ENCODE results near the gene SMIM30. TPM values are rescaled to one million over a fixed set of nuclear protein-coding genes. Genes with fewer than 3 reads are reported as not detected.
"Not testable (repeated sequence)": the region's sequence is repeated elsewhere in the genome, so short reads cannot be mapped to it uniquely, and the experiment has no call there.

The SMIM30 gene
- 60.3 and 63.9 TPM in 2 replicates for total RNA-seq (2014; rRNA removed; shearing (Covaris generic))
- 99.7 and 106 TPM in 2 replicates for polyA plus RNA-seq (2016; fragmentation: Nextera tagmentation; extraction: Ambion mirVana)

DNA sequence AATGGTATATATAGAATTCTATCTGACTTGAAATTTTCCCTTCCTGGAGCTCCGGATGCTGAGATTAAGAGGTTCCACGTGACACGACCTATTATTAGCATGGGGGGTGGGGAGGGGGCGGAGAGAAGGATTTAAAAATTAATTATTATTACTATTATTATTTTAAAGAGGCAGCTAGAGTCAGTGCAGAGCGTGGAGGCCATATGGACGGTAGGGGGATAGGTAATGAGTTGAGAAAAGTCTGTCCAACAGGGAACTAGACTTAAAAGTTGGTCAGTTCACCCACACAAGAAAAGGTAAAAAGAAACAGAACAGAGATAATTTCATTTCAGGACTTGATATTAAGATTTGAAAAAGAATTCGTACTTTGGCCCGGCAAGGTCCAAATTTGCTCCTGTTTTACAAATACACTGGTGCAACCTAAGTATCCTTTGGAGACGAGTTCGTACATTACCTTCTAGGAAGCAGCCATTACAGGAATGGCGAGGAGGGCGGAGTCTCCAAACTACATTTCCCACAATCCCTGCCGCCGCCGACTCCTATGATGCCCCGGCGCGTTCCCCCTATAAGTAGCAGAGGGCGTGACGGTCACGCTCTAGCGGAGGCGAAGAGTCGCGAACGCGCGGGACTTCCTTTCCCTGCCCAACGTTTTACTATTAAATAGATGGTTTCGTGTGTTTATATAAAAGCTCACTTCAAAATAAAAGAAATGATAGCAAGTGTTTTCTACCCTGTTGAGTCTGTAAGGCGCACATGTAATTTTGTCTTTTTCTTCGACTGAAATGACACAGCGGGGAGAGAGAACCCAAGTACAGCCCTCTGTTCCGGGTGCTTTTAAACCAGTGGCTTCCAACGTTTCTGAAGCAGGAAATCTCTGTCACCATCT is at the start of gene SMIM30:
TSS of gene SMIM30 (minus strand) at position 481 of the 886 bp plus-strand sequence. CDS start 976 bp downstream, outside the sequence.
- Histone ChIP-seq H3K36me3 (ENCODE audit: low read depth) (peaks cover 7% of the 10 kb centered on the region; the same call in 1 of the 2 replicates), H3K9me2 (ENCODE audit: insufficient read depth) (no peaks in the 10 kb centered on the region), H3K27ac (peak within 1 kb of the TSS; percentile 48), H3K4me3 (peak within 1 kb of the TSS; percentile 89), H3K9ac (peak within 1 kb of the TSS; percentile 78), H3K4me2 (ENCODE audit: unreplicated experiment) (peak within 1 kb of the TSS; percentile 84), H2AFZ (peak within 1 kb of the TSS; percentile 93), H3K27me3 (replicated peaks; ENCODE audit: insufficient read depth) (no peaks in the 10 kb centered on the region), H3K9me3 (ENCODE audit: low read depth) (no peaks in the 10 kb centered on the region), H4K20me1 (ENCODE audit: insufficient read depth) (no peaks in the 10 kb centered on the region), H3F3A (ENCODE audit: insufficient read depth) (no peaks in the 10 kb centered on the region), H3K4me1 (ENCODE audit: insufficient read depth) (peaks cover 8% of the 10 kb centered on the region; the same call in 1 of the 2 replicates), H3K79me2 (ENCODE audit: insufficient read depth) (peaks cover 10% of the 10 kb centered on the region; the same call in 1 of the 2 replicates)
- WGBS, 2 experiments (ENCODE audit: low coverage in 1 of 2, low lambda C conversion rate in 2 of 2, missing lambda C conversion rate in 2 of 2): 1% methylated on average over 35 of the region's 35 CpGs
- in situ Hi-C loops (cut with MboI): no loop called here
- DNase-seq: peak; percentile 98
- TF ChIP-seq EZH2phosphoT487 (IDR thresholded peaks at IDR 0.05; ENCODE audit: insufficient read depth, low read depth): no peak
- no peak for TF ChIP-seq EZH2 (IDR thresholded peaks at IDR 0.05; ENCODE audit: insufficient read depth, poor library complexity, severe bottlenecking)

DNA sequence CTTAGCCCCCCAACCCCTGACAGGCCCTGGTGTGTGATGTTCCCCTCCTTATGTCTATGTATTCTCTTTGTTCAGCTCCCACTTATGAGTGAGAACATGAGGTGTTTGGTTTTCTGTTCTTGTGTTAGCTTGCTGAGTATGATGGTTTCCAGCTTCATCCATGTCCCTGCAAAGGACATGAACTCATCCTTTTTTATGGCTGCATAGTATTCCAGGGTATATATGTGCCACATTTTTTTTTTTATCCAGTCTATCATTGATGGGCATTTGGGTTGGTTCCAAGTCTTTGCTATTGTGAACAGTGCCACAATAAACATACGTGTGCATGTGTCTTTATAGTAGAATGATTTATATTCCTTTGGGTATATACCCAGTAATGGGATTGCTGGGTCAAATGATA is 47.8 kb upstream of the SMIM30 start:
- H3K9me2 ChIP-seq (ENCODE audit: insufficient read depth); H3K79me2 ChIP-seq (ENCODE audit: insufficient read depth); H3K27me3 ChIP-seq (replicated peaks; ENCODE audit: insufficient read depth); H3K27ac ChIP-seq; DNase-seq; H3K9me3 ChIP-seq (ENCODE audit: low read depth); H2AFZ ChIP-seq; H3K9ac ChIP-seq; in situ Hi-C loops (cut with MboI); H3K4me2 ChIP-seq (ENCODE audit: unreplicated experiment); H4K20me1 ChIP-seq (ENCODE audit: insufficient read depth); H3K4me3 ChIP-seq; H3K36me3 ChIP-seq (ENCODE audit: low read depth); H3F3A ChIP-seq (ENCODE audit: insufficient read depth); H3K4me1 ChIP-seq (ENCODE audit: insufficient read depth): not testable (repeated sequence)
- 28 to 30% methylated on average over 1 of the region's 1 CpG for WGBS, 2 experiments (ENCODE audit: low coverage in 1 of 2, low lambda C conversion rate in 2 of 2, missing lambda C conversion rate in 2 of 2)

DNA sequence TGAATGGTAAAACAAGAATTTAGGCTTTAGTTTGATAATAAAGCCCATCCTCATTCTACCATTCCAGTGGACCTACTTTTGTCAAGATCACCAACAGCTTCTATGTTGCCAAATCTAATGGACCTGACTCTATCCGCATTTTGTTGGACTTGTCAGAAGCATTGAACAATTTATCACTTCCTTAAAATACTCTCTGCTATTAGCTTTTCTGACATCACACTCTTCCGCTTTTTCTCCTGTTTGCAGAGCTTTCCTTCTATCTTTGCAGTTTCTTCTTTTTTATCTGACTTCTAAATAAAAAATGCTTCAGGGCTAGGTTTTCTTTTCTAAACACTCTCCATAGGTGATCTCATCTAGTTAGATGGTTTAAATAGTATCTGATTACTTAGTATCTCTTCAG is 42.7 kb upstream of the SMIM30 start:
- Histone ChIP-seq H3K36me3 (ENCODE audit: low read depth) (no peaks in the 10 kb centered on the region), H3K4me2 (ENCODE audit: unreplicated experiment) (no peak overlapping the region), H3F3A (ENCODE audit: insufficient read depth) (no peaks in the 10 kb centered on the region), H3K27ac (no peak overlapping the region), H3K79me2 (ENCODE audit: insufficient read depth) (no peaks in the 10 kb centered on the region), H3K9ac (no peak overlapping the region), H3K9me2 (ENCODE audit: insufficient read depth) (no peaks in the 10 kb centered on the region), H3K9me3 (ENCODE audit: low read depth) (no peaks in the 10 kb centered on the region), H4K20me1 (ENCODE audit: insufficient read depth) (no peaks in the 10 kb centered on the region), H3K4me3 (no peak overlapping the region), H3K27me3 (replicated peaks; ENCODE audit: insufficient read depth) (no peaks in the 10 kb centered on the region), H2AFZ (no peak overlapping the region), H3K4me1 (ENCODE audit: insufficient read depth) (no peaks in the 10 kb centered on the region)
- in situ Hi-C loops (cut with MboI): no loop called here
- TF ChIP-seq EZH2 (IDR thresholded peaks at IDR 0.05; ENCODE audit: insufficient read depth, poor library complexity, severe bottlenecking) (no peak), EZH2phosphoT487 (IDR thresholded peaks at IDR 0.05; ENCODE audit: insufficient read depth, low read depth) (no peak)
- 82 to 91% methylated on average over 2 of the region's 2 CpGs for WGBS, 2 experiments (ENCODE audit: low coverage in 1 of 2, low lambda C conversion rate in 2 of 2, missing lambda C conversion rate in 2 of 2)
- DNase-seq: no peak

- Histone ChIP-seq H3K9me3 (ENCODE audit: low read depth) (no peaks in the 10 kb centered on the region), H4K20me1 (ENCODE audit: insufficient read depth) (no peaks in the 10 kb centered on the region), H2AFZ (no peak overlapping the region), H3K9me2 (ENCODE audit: insufficient read depth) (no peaks in the 10 kb centered on the region), H3F3A (ENCODE audit: insufficient read depth) (no peaks in the 10 kb centered on the region), H3K27me3 (replicated peaks; ENCODE audit: insufficient read depth) (no peaks in the 10 kb centered on the region), H3K79me2 (ENCODE audit: insufficient read depth) (no peaks in the 10 kb centered on the region), H3K4me3 (no peak overlapping the region), H3K27ac (no peak overlapping the region), H3K4me2 (ENCODE audit: unreplicated experiment) (no peak overlapping the region), H3K36me3 (ENCODE audit: low read depth) (no peaks in the 10 kb centered on the region), H3K4me1 (ENCODE audit: insufficient read depth) (peaks cover 3% of the 10 kb centered on the region), H3K9ac (no peak overlapping the region)
- peak; percentile 66 for DNase-seq
- TF ChIP-seq EZH2 (IDR thresholded peaks at IDR 0.05; ENCODE audit: insufficient read depth, poor library complexity, severe bottlenecking): no peak
- TF ChIP-seq EZH2phosphoT487 (IDR thresholded peaks at IDR 0.05; ENCODE audit: insufficient read depth, low read depth): no peak
- in situ Hi-C loops (cut with MboI): loop anchor here (10.0 kb wide), 1 partner anchor 255 kb away; no protein-coding TSS in a partner anchor
- 30 to 32% methylated on average over 5 of the region's 5 CpGs for WGBS, 2 experiments (ENCODE audit: low coverage in 1 of 2, low lambda C conversion rate in 2 of 2, missing lambda C conversion rate in 2 of 2)
Observed at GRCh38 chr7:113159746-113160339, 41.5 kb upstream of the SMIM30 start.

All from GM23248 (cell line).